Smooth muscle cell (in vitro differentiated cells): Measurements from ENCODE around the gene RIPK3. TPM values are rescaled to one million over a fixed set of nuclear protein-coding genes. Genes with fewer than 3 reads are reported as not detected.

ENCODE experiments used
- DNase-seq: peaks from one replicate; lab custom pipeline; 2025; ENCODE audit not compliant: unreplicated experiment; lab: John Stamatoyannopoulos, UW
- H2AFZ ChIP-seq: fragments of 200-600 bp; sonication (generic); 2 replicates; pipeline ENCODE4 v1.6.0; 2016; ENCODE audit warnings: antibody characterized with exemption, low read depth, mild to moderate bottlenecking
- H3F3A ChIP-seq: fragments of 200-600 bp; sonication (generic); 2 replicates; pipeline ENCODE4 v1.6.0; 2017; ENCODE audit warnings: antibody characterized with exemption, low read depth
- H3K27ac ChIP-seq: fragments of 200-600 bp; sonication (generic); 2 replicates; pipeline ENCODE4 v1.5.1; 2016; ENCODE audit warnings: low read depth, mild to moderate bottlenecking
- H3K27me3 ChIP-seq: fragments of 200-600 bp; sonication (generic); 2 replicates; pipeline ENCODE4 v1.6.1; 2016; ENCODE audit warnings: low read depth, mild to moderate bottlenecking
- H3K36me3 ChIP-seq: fragments of 200-600 bp; sonication (generic); 2 replicates; pipeline ENCODE4 v1.5.1; 2016; ENCODE audit warnings: low read depth
- H3K4me1 ChIP-seq: fragments of 200-600 bp; sonication (generic); 2 replicates; pipeline ENCODE4 v1.5.1; 2016; ENCODE audit warnings: low read depth
- H3K4me2 ChIP-seq: fragments of 200-600 bp; sonication (generic); 2 replicates; pipeline ENCODE4 v1.6.0; 2016; ENCODE audit warnings: mild to moderate bottlenecking
- H3K4me3 ChIP-seq: fragments of 200-600 bp; sonication (generic); 2 replicates; pipeline ENCODE4 v1.5.1; 2016; ENCODE audit warnings: mild to moderate bottlenecking
- H3K79me2 ChIP-seq: fragments of 200-600 bp; sonication (generic); 2 replicates; pipeline ENCODE4 v1.6.0; 2016; ENCODE audit warnings: low read depth, mild to moderate bottlenecking
- H3K9ac ChIP-seq: fragments of 200-600 bp; sonication (generic); 2 replicates; pipeline ENCODE4 v1.6.0; 2016; ENCODE audit warnings: low read depth
- H3K9me3 ChIP-seq: fragments of 200-600 bp; sonication (generic); replicated peaks from 2 replicates; pipeline ENCODE4 v1.5.1; 2016; ENCODE audit warnings: low read depth
- H4K20me1 ChIP-seq: fragments of 200-600 bp; sonication (generic); 2 replicates; pipeline ENCODE4 v1.6.0; 2016; ENCODE audit warnings: low read depth
- CTCF ChIP-seq: fragments of 200-600 bp; sonication (generic); IDR thresholded peaks from 2 replicates; pipeline ENCODE4 v1.5.1; 2017; ENCODE audit warnings: borderline replicate concordance, mild to moderate bottlenecking, antibody characterized with exemption; ENCODE audit not compliant: insufficient read depth, poor library complexity, severe bottlenecking
- WGBS: methylation state at CpG from one replicate; pipeline ENCODE4 v1.1.7; 2016; ENCODE audit warnings: low lambda C conversion rate; 5-methylcytosine and 5-hydroxymethylcytosine counted together
- polyA plus RNA-seq: library from polyadenylated mRNA; unstranded; fragments of >200 nt; fragmentation: Nextera tagmentation; extraction: Ambion mirVana; gene quantifications from 2 replicates; pipeline ENCODE4 v1.2.1, GENCODE V29; 2016
- total RNA-seq: library from RNA; depleted of rRNA; stranded (reverse); fragments of >200 nt; gene quantifications from 2 replicates; pipeline ENCODE4 v1.2.3, GENCODE V29; 2014

The RIPK3 gene
- total and polyA plus RNA-seq, 2 experiments from 2014 or later = 1.3 TPM; not detected in 1

DNA sequence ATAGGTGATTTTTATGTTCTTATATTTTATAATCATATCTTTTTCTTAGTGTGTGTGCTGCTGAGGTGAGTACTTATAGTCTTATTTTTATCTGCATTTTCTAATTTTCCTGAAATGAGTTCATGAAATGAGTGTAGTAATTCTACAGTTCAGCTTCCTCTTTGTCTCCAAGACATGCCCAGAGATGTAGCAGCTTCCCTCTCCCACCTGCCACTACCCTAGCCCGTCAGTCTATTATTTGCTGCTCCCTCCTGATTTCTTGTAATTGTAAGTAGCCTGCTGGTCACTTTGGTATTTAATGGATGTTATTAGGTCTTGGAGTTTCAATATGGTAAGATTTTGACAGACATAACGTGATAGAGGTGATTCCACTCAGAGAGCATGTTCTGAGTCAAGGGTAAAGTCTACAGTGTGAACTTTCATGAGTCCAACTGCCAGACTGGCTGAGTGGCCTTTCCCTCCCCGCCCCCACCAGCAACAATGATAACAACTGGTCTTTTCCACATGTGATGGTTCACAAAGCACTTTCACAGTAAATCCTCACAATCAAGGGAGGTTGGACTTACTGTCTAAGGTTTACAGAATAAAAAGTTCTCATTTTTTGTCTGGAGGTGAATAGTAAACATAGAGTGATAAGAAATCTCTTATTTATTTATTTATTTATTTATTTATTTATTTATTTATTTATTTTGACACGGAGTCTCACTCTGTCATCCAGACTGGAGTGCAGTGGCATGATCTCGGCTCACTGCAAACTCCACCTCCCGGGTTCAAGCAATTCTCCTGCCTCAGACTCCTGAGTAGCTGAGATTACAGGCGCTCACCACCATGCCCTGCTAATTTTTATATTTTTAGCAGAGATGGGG lies 4.2 kb upstream of the RIPK3 start:
- 84% methylated on average over 7 of the region's 7 CpGs for WGBS
- TF ChIP-seq CTCF = no peak
- H4K20me1 ChIP-seq = no peaks in the 10 kb centered on the region
- no peaks in the 10 kb centered on the region for H3K79me2 ChIP-seq
- no peak overlapping the region for H3K27ac ChIP-seq
- DNase-seq = no peak
- no peak overlapping the region for H3K4me3 ChIP-seq
- H3F3A ChIP-seq = no peaks in the 10 kb centered on the region
- H3K4me1 ChIP-seq = peaks cover 4% of the 10 kb centered on the region
- no peak overlapping the region for H3K9ac ChIP-seq
- H2AFZ ChIP-seq = no peak overlapping the region
- no peaks in the 10 kb centered on the region for H3K36me3 ChIP-seq
- no peaks in the 10 kb centered on the region for H3K9me3 ChIP-seq
- H3K27me3 ChIP-seq = peaks cover 85% of the 10 kb centered on the region
- no peak overlapping the region for H3K4me2 ChIP-seq

GRCh38 chr14:24342889-24343288 lies 3.1 kb upstream of the RIPK3 start:
- no peak for DNase-seq
- Histone ChIP-seq H3K36me3 (no peaks in the 10 kb centered on the region), H3K4me1 (peaks cover 4% of the 10 kb centered on the region), H3K79me2 (no peaks in the 10 kb centered on the region), H2AFZ (no peak overlapping the region), H3K9me3 (no peaks in the 10 kb centered on the region), H3K4me3 (no peak overlapping the region), H3K4me2 (no peak overlapping the region), H3F3A (no peaks in the 10 kb centered on the region), H4K20me1 (no peaks in the 10 kb centered on the region), H3K27ac (no peak overlapping the region), H3K27me3 (peaks cover 87% of the 10 kb centered on the region), H3K9ac (no peak overlapping the region)
- no peak for TF ChIP-seq CTCF
- 88% methylated on average over 4 of the region's 4 CpGs for WGBS

GRCh38 chr14:24340606-24341005 lies 815 bp upstream of the RIPK3 start:
- Histone ChIP-seq H3K27ac (no peak overlapping the region), H2AFZ (no peak overlapping the region), H3K4me3 (no peak overlapping the region), H3F3A (no peaks in the 10 kb centered on the region), H3K27me3 (peaks cover 92% of the 10 kb centered on the region), H3K79me2 (no peaks in the 10 kb centered on the region), H3K4me1 (peaks cover 4% of the 10 kb centered on the region), H4K20me1 (no peaks in the 10 kb centered on the region), H3K4me2 (no peak overlapping the region), H3K9ac (no peak overlapping the region), H3K9me3 (no peaks in the 10 kb centered on the region), H3K36me3 (no peaks in the 10 kb centered on the region)
- 87% methylated on average over 1 of the region's 1 CpG for WGBS
- DNase-seq = no peak
- no peak for TF ChIP-seq CTCF

- H3K4me1 ChIP-seq = peaks cover 11% of the 10 kb centered on the region
- 78% methylated on average over 14 of the region's 14 CpGs for WGBS
- H2AFZ ChIP-seq = no peak overlapping the region
Measured at GRCh38 chr14:24338843-24339242, 948 bp downstream of the RIPK3 start.

More at GRCh38 chr14:24338843-24339242, 948 bp downstream of the RIPK3 start:
- no peak for DNase-seq
- no peaks in the 10 kb centered on the region for H3K79me2 ChIP-seq
- TF ChIP-seq CTCF = no peak
- H3K4me2 ChIP-seq = peak overlapping the region; percentile 87
- peaks cover 97% of the 10 kb centered on the region for H3K27me3 ChIP-seq
- no peaks in the 10 kb centered on the region for H3K9me3 ChIP-seq
- H3K9ac ChIP-seq = no peak overlapping the region
- H3K4me3 ChIP-seq = no peak overlapping the region
- no peak overlapping the region for H3K27ac ChIP-seq
- no peaks in the 10 kb centered on the region for H3K36me3 ChIP-seq
- H3F3A ChIP-seq = no peaks in the 10 kb centered on the region
- H4K20me1 ChIP-seq = no peaks in the 10 kb centered on the region
